ENCODE data around the gene LCTL.

- TF ChIP-seq CTCF (IDR thresholded peaks at IDR 0.05 in 8 of 11, conservative IDR thresholded peaks at IDR 0.05 in 3 of 11): peak in 10 of 11 experiments; percentile 7 to 67 (median 56)
- no peak for TF ChIP-seq POLR2AphosphoS5 (IDR thresholded peaks at IDR 0.05)
These were observed 1.2 kb upstream of the LCTL start for GRCh38 chr15:66566963-66567531.
